ENCODE measurements around the gene POLR2J3.
"Not testable (repeated sequence)": the region's sequence is repeated elsewhere in the genome, so short reads cannot be mapped to it uniquely, and the experiment has no call there.

POLR2J3 gene

GRCh38 chr7:102572261-102573239, at the start of gene POLR2J3:
Gene POLR2J3 (minus strand): TSS chr7:102572583. CDS start chr7:102572521, 62 bp downstream.
- not testable (repeated sequence) for DNase-seq

- not testable (repeated sequence) for DNase-seq
Measured at GRCh38 chr7:102618122-102618521, 45.7 kb upstream of the POLR2J3 start.

- not testable (repeated sequence) for DNase-seq
Measured at GRCh38 chr7:102616507-102617125, 44.2 kb upstream of the POLR2J3 start, which contains the start of gene RASA4. Gene RASA4 (minus strand): TSS chr7:102616756. CDS start chr7:102616689, 67 bp downstream.

- DNase-seq, result not testable (repeated sequence)
Measured at GRCh38 chr7:102615930-102616329, 43.5 kb upstream of the POLR2J3 start.

GRCh38 chr7:102614873-102615272, 42.5 kb upstream of the POLR2J3 start:
- DNase-seq, result not testable (repeated sequence)

GRCh38 chr7:102614346-102614697, 41.9 kb upstream of the POLR2J3 start:
- not testable (repeated sequence) for DNase-seq

- not testable (repeated sequence) for DNase-seq
Measured at GRCh38 chr7:102613575-102614345, 41.4 kb upstream of the POLR2J3 start.

- DNase-seq, result not testable (repeated sequence)
Measured at GRCh38 chr7:102611675-102612325, 39.4 kb upstream of the POLR2J3 start.

GRCh38 chr7:102611013-102611674, 38.8 kb upstream of the POLR2J3 start:
- DNase-seq, result not testable (repeated sequence)

- DNase-seq, result not testable (repeated sequence)
Measured at GRCh38 chr7:102610441-102610840, 38.1 kb upstream of the POLR2J3 start.

GRCh38 chr7:102609734-102610133, 37.4 kb upstream of the POLR2J3 start:
- DNase-seq, result not testable (repeated sequence)

- not testable (repeated sequence) for DNase-seq
Measured at GRCh38 chr7:102606848-102607247, 34.5 kb upstream of the POLR2J3 start.

- not testable (repeated sequence) for DNase-seq
Measured at GRCh38 chr7:102604431-102605145, 32.2 kb upstream of the POLR2J3 start.

- not testable (repeated sequence) for DNase-seq
Measured at GRCh38 chr7:102602317-102602716, 29.9 kb upstream of the POLR2J3 start.

- not testable (repeated sequence) for DNase-seq
Measured at GRCh38 chr7:102599699-102600098, 27.3 kb upstream of the POLR2J3 start.

- DNase-seq, result not testable (repeated sequence)
Measured at GRCh38 chr7:102596036-102596435, 23.7 kb upstream of the POLR2J3 start.

GRCh38 chr7:102593637-102594334, 21.4 kb upstream of the POLR2J3 start:
- DNase-seq, result not testable (repeated sequence)

- not testable (repeated sequence) for DNase-seq
Measured at GRCh38 chr7:102592477-102593019, 20.2 kb upstream of the POLR2J3 start.

GRCh38 chr7:102589857-102590256, 17.5 kb upstream of the POLR2J3 start:
- not testable (repeated sequence) for DNase-seq

- not testable (repeated sequence) for DNase-seq
Measured at GRCh38 chr7:102583495-102583894, 11.1 kb upstream of the POLR2J3 start.

Data from NCI-H526 (cell line).